Esophagus squamous epithelium (tissue), 4 donors: ENCODE data around the gene TTYH1.

Experiments used
- POLR2A ChIP-seq, 4 donors: fragments of 450-650 bp; IDR thresholded peaks; one replicate each; pipeline ENCODE4 v1.6.1; 2017; ENCODE audit warnings: antibody characterized with exemption in 4 of 4, mild to moderate bottlenecking in 4 of 4, moderate library complexity in 3 of 4
- TF ChIP-seq, protein P1 (sequence below), 6 experiments: fragments of 450-650 bp in 4 of 6; fragments of 200-600 bp in 2 of 6; sonication (generic) in 2 of 6; IDR thresholded peaks; one replicate each; pipeline ENCODE4 v1.5.1; 2016 to 2019; ENCODE audit warnings: antibody characterized with exemption in 6 of 6, mild to moderate bottlenecking in 4 of 6, moderate library complexity in 4 of 6

GRCh38 chr19:54464630-54465425 is 49.6 kb downstream of the TTYH1 start:
- TF ChIP-seq, protein P1, sequence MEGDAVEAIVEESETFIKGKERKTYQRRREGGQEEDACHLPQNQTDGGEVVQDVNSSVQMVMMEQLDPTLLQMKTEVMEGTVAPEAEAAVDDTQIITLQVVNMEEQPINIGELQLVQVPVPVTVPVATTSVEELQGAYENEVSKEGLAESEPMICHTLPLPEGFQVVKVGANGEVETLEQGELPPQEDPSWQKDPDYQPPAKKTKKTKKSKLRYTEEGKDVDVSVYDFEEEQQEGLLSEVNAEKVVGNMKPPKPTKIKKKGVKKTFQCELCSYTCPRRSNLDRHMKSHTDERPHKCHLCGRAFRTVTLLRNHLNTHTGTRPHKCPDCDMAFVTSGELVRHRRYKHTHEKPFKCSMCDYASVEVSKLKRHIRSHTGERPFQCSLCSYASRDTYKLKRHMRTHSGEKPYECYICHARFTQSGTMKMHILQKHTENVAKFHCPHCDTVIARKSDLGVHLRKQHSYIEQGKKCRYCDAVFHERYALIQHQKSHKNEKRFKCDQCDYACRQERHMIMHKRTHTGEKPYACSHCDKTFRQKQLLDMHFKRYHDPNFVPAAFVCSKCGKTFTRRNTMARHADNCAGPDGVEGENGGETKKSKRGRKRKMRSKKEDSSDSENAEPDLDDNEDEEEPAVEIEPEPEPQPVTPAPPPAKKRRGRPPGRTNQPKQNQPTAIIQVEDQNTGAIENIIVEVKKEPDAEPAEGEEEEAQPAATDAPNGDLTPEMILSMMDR (IDR thresholded peaks at IDR 0.05): peak in 3 of 6 experiments; percentile 18 to 22 (median 20)
- TF ChIP-seq POLR2A (IDR thresholded peaks at IDR 0.05): peak in 2 of 4 donors; percentile 11 to 64
